Skeletal muscle tissue (tissue), 4 donors: Measurements from ENCODE around the gene ESR2. TPM values are rescaled to one million over a fixed set of nuclear protein-coding genes. Genes with fewer than 3 reads are reported as not detected.

Experiments
- H3K27ac ChIP-seq: one replicate; pipeline ENCODE4 v1.7.0; 2013; ENCODE audit warnings: mild to moderate bottlenecking, low read depth, low read length, inconsistent platforms
- H3K27me3 ChIP-seq, 3 donors: one replicate each; pipeline ENCODE4 v1.7.0; 2013; ENCODE audit warnings: low read length in 3 of 3; ENCODE audit not compliant: control insufficient read depth in 3 of 3, insufficient read depth in 3 of 3
- H3K36me3 ChIP-seq, 3 donors: one replicate each; pipeline ENCODE4 v1.7.0; 2013; ENCODE audit warnings: low read length in 3 of 3; ENCODE audit not compliant: control insufficient read depth in 3 of 3, insufficient read depth in 3 of 3
- H3K4me1 ChIP-seq, 3 donors: one replicate each; pipeline ENCODE4 v1.7.0; 2013; ENCODE audit warnings: low read length in 3 of 3, mild to moderate bottlenecking in 3 of 3; ENCODE audit not compliant: control insufficient read depth in 3 of 3, insufficient read depth in 3 of 3
- H3K4me3 ChIP-seq, 3 donors: one replicate each; pipeline ENCODE4 v1.7.0; 2013; ENCODE audit warnings: low read length in 3 of 3
- H3K9ac ChIP-seq, 3 donors: one replicate each; pipeline ENCODE4 v1.7.0; 2013; ENCODE audit warnings: low read length in 3 of 3, mild to moderate bottlenecking in 3 of 3, moderate library complexity in 2 of 3, low read depth in 1 of 3
- H3K9me3 ChIP-seq, 3 donors: one replicate each; pipeline ENCODE4 v1.7.0; 2013; ENCODE audit warnings: low read length in 3 of 3; ENCODE audit not compliant: control insufficient read depth in 3 of 3
- total RNA-seq: library from RNA; depleted of rRNA; stranded (reverse); fragments of >200 nt; gene quantifications from one replicate; pipeline ENCODE4 v1.2.3, GENCODE V29; 2014
- donor health status: Osteomylitis.

Gene ESR2
- total RNA-seq, 1 donor from 2014 or later = 1.0 TPM

- H3K9me3 ChIP-seq = no peaks in the 10 kb centered on the region
- no peaks in the 10 kb centered on the region for H3K36me3 ChIP-seq
- peaks cover 0 to 2% (median 0%) of the 10 kb centered on the region in 3 donors for H3K27me3 ChIP-seq
- no peak overlapping the region for H3K9ac ChIP-seq
- H3K27ac ChIP-seq = no peak overlapping the region
- no peak overlapping the region for H3K4me3 ChIP-seq
- H3K4me1 ChIP-seq = no peaks in the 10 kb centered on the region
Measured at GRCh38 chr14:64244279-64244678, 49.9 kb downstream of the ESR2 start.

GRCh38 chr14:64238631-64239030 is 55.5 kb downstream of the ESR2 start:
- Histone ChIP-seq H3K27ac (no peak overlapping the region), H3K4me1 (peaks cover 0 to 6% (median 2%) of the 10 kb centered on the region in 3 donors), H3K9ac (no peak overlapping the region), H3K4me3 (no peak overlapping the region), H3K9me3 (no peaks in the 10 kb centered on the region), H3K27me3 (peaks cover 0 to 2% (median 0%) of the 10 kb centered on the region in 3 donors), H3K36me3 (no peaks in the 10 kb centered on the region)

GRCh38 chr14:64238049-64238448 is 56.1 kb downstream of the ESR2 start:
- H3K4me1 ChIP-seq = peaks cover 0 to 7% (median 3%) of the 10 kb centered on the region in 3 donors
- no peaks in the 10 kb centered on the region for H3K9me3 ChIP-seq
- H3K4me3 ChIP-seq = no peak overlapping the region
- no peak overlapping the region for H3K27ac ChIP-seq
- peaks cover 0 to 2% (median 0%) of the 10 kb centered on the region in 3 donors for H3K27me3 ChIP-seq
- no peak overlapping the region for H3K9ac ChIP-seq
- H3K36me3 ChIP-seq = no peaks in the 10 kb centered on the region

- Histone ChIP-seq H3K4me1 (peaks cover 14 to 24% (median 20%) of the 10 kb centered on the region in 3 donors), H3K9me3 (no peaks in the 10 kb centered on the region), H3K27ac (no peak overlapping the region), H3K27me3 (peaks cover 0 to 2% (median 0%) of the 10 kb centered on the region in 3 donors), H3K36me3 (peaks cover 0 to 9% (median 3%) of the 10 kb centered on the region in 3 donors), H3K4me3 (no peak overlapping the region), H3K9ac (no peak overlapping the region)
Measured at GRCh38 chr14:64235652-64236640, 58.2 kb downstream of the ESR2 start.

DNA sequence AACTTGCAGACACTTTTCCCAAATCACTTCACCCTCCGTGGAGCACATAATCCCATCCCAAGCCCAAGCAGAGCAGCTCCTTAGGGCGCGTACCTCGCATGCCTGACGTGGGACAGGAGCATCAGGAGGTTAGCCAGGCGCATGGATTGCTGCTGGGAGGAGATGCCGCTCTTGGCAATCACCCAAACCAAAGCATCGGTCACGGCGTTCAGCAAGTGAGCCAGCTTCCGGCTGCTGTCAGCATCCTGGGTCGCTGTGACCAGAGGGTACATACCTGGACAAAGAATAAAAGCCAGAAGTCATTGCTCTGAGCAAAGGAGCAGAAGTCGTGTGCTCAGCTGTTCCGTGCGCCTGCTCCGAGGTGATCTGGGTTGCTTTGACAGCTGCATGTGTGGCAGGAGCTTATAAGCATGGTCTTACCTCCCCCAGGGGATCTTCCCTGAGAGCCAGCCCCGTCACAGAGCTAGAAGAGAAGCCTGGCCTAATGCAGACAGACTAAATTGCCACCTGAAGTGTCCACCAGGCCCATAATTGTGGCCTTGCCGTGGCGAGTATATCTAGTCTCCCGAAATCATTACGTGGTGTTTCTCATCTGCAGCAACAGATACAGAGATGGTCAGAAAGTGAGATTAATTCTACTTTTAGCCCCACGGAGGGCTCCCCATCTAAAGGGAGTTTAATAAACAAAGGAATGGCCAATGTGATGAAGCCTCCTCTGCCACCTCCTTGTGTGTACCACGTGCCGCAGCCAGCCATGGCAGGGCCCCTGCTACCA is 59.1 kb downstream of the ESR2 start:
- peaks cover 0 to 13% (median 6%) of the 10 kb centered on the region in 3 donors for H3K36me3 ChIP-seq
- no peak overlapping the region for H3K9ac ChIP-seq

GRCh38 chr14:64233531-64234190 is 60.5 kb downstream of the ESR2 start:
- Histone ChIP-seq H3K27me3 (no peaks in the 10 kb centered on the region), H3K4me1 (peaks cover 14 to 26% (median 20%) of the 10 kb centered on the region in 3 donors), H3K9me3 (no peaks in the 10 kb centered on the region), H3K27ac (no peak overlapping the region), H3K36me3 (peaks cover 9 to 24% (median 12%) of the 10 kb centered on the region in 3 donors), H3K4me3 (no peak overlapping the region), H3K9ac (no peak overlapping the region)

More for the DNA sequence above, 59.1 kb downstream of the ESR2 start:
- Histone ChIP-seq H3K27ac (no peak overlapping the region), H3K4me3 (no peak overlapping the region), H3K4me1 (peaks cover 14 to 26% (median 20%) of the 10 kb centered on the region in 3 donors), H3K9me3 (no peaks in the 10 kb centered on the region), H3K27me3 (peaks cover 0 to 2% (median 0%) of the 10 kb centered on the region in 3 donors)

- Histone ChIP-seq H3K4me1 (peaks cover 14 to 26% (median 20%) of the 10 kb centered on the region in 3 donors), H3K36me3 (peaks cover 16 to 31% (median 19%) of the 10 kb centered on the region in 3 donors), H3K9me3 (no peaks in the 10 kb centered on the region), H3K27me3 (no peaks in the 10 kb centered on the region), H3K9ac (peak overlapping the region in 1 of 3 donors; percentile 10), H3K4me3 (no peak overlapping the region), H3K27ac (peak overlapping the region; percentile 90)
Measured at GRCh38 chr14:64232944-64233343, 61.2 kb downstream of the ESR2 start.

DNA sequence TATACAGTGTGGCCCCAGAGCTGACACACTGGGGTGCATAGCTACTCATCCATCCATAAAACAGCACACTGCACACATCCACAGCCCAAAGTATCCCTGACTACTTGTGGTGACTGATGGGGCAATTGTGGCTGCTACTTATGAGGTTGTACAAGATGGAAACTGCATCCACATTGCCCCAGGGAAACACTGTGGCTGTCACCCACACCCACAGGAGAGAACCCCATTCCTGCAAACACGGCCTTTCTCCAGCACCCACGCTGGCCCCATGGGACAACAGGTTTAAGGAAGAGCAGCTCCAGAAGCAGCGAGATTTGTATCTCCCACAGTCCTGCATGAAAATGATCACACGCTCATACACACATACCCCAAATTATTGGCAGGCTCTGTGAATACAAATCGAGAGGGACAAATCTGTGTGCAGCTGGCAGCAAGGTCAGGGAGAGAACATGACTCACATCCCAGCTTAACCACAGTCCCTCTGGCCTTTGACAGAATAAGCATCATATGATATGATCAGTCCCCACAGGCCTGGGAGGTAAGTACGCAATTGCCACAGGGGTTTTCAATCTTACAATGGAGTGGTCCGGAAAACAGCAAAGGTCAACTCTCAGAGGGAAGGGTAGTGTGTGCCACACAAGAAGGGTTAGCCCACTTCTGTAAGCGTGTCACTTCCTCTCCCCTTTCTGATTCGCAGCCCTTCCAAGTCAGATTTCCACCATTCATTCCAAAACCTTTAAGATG is 61.9 kb downstream of the ESR2 start:
- Histone ChIP-seq H3K27ac (peak overlapping the region; percentile 90), H3K9me3 (no peaks in the 10 kb centered on the region), H3K4me1 (peaks cover 14 to 26% (median 20%) of the 10 kb centered on the region in 3 donors), H3K36me3 (peaks cover 23 to 38% (median 24%) of the 10 kb centered on the region in 3 donors), H3K4me3 (peak overlapping the region in 1 of 3 donors; percentile 8), H3K27me3 (no peaks in the 10 kb centered on the region), H3K9ac (peak overlapping the region in 1 of 3 donors; percentile 47)

DNA sequence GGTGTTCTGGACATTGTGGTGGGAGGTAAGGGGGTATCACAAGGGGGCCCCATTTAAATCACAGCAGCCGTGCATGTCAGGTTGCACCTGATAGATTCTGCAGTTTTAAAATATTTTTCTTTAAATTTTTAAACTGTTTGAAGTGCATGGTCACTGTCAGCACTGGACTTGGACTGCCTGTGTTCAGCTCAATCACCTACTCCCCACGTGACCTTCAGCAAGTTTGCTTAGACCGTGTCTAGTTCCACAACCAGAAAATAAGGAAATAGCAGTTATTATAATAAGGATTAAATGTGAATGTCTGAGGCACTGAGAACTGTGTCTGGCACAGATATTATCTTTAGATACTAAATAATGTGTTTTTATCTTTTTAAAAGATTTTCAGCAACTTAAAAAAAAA is 64.7 kb downstream of the ESR2 start:
- Histone ChIP-seq H3K36me3 (peaks cover 38 to 58% (median 45%) of the 10 kb centered on the region in 3 donors), H3K9me3 (no peaks in the 10 kb centered on the region), H3K27me3 (no peaks in the 10 kb centered on the region), H3K27ac (no peak overlapping the region), H3K9ac (no peak overlapping the region), H3K4me3 (no peak overlapping the region), H3K4me1 (peaks cover 25 to 32% (median 31%) of the 10 kb centered on the region in 3 donors)
